Frontal cortex (tissue), 4 donors: Measurements from ENCODE around the gene ST8SIA2. TPM values are rescaled to one million over a fixed set of nuclear protein-coding genes. Genes with fewer than 3 reads are reported as not detected.
A peak's percentile ranks its signal among the peaks of the same experiment; 100 is the strongest.

Experiments
- DNase-seq, 2 donors: peaks; one replicate each; pipeline ENCODE4 v3.0.0; 2012; ENCODE audit warnings: low spot score in 2 of 2
- FAIRE-seq: peaks from 2 replicates; lab custom pipeline; 2012; peaks lifted over from hg19 to GRCh38; lab: Jason Lieb, UNC
- total RNA-seq: library from RNA; depleted of rRNA; stranded (reverse); fragments of >200 nt; gene quantifications from one replicate; pipeline ENCODE4 v1.2.3, GENCODE V29; 2014
- donor health status: control.
- donor health status: control.
- donor health status: control.

Gene ST8SIA2
- total RNA-seq, 1 donor from 2014 or later, result 56.3 TPM

DNA sequence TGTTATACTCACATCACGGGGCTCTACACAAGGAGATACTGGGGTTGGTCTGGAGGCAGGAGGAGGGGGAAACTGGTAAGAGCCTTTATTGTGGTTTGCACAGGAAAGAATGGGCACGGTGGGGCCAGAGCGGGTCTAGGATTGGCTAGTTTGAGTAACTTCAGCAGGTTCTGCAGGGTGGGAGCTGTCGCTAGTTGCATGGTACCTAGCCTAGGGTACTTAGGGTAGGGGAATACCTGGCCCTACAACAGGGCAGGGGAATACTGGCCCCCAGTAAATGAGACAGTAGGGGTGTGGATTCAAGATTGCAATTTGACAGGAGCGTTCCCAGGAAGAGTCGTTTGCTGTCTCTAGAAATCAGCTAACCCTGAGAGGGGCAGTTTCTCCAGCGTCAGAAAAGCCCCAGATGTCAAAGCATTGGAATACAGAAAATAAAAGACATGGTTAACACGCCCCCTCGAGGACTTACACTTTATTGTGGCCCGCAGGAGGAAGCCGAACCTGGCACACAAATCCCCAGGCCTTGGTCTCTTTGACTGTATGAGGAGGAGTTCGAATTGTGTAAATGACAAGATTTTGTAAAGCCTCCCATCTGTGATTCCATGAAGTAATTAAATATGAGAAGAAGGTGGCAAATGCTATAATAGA lies 32.0 kb downstream of the ST8SIA2 start:
- DNase-seq, result no peak
- FAIRE-seq, result no peak

DNA sequence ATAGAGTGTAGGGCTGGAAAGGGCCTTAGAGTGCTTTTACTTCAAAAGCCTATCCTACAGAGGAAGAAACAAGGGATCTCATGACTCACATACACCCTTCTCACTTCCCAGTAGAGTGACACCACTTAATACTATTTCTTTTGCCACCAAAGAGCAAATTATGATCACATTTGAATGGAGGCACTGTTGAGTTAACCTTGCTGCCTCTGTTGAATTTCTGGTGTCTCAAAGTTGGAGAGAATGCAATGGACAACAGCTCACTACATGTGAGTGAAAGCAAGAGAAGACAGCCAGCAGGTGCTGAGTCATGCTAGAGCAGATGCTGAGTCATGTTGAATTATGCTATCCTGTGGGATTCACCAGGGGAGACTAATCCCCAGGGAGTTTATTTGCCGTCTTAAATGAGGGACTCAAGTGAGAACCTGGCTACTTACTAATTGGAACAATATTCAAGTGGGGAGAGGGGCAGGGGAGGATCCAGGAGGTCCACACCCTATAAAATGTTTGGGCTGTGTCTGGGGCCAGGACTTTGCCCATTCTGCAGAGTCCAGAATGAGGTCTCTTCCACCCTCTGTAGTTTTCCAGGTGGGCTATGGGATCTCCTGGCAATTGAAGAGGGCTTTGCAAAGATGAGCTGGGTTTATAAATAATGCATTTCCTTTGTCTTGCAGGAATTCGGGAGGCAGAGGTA lies 35.8 kb downstream of the ST8SIA2 start:
- DNase-seq, result no peak
- FAIRE-seq, result no peak

DNA sequence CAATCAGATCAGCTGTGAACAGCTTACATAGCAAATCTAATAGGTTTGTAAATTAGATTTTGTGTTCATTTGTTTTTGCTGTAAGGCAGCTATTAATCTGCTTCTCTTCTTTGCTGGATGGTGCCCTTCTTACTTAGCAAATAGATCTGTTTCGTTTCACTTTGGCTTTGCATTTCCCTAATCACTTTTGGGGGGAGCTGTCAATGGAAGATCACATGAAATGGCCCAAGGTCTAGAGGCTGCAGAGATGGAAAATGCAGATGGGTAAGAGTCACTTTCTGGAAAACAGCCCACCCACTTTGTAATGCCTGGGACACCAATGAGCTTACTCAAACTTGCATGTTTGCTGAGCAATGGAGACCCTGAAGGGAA lies 36.4 kb downstream of the ST8SIA2 start:
- no peak for FAIRE-seq

DNA sequence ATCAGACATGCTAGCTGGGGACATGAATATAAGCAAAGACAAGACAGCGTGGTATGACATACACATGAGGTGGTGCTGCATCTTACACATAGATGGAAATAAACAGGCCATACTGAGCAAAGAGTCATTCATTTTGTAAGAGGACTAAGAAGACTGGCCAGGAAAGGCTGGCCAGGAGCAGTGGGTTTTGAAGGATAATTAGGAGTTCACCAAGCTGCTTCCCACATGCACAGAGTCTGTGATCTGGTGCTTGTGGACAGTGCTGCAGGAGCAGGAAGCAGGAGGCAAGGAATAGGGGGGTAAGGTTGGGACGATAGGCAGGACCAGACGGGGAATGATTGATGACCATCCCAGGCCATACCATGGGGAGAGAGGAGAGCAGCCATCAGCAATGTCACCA lies 41.5 kb downstream of the ST8SIA2 start:
- FAIRE-seq, result no peak
- no peak for DNase-seq

More for the DNA sequence above, 36.4 kb downstream of the ST8SIA2 start:
- no peak for DNase-seq

DNA sequence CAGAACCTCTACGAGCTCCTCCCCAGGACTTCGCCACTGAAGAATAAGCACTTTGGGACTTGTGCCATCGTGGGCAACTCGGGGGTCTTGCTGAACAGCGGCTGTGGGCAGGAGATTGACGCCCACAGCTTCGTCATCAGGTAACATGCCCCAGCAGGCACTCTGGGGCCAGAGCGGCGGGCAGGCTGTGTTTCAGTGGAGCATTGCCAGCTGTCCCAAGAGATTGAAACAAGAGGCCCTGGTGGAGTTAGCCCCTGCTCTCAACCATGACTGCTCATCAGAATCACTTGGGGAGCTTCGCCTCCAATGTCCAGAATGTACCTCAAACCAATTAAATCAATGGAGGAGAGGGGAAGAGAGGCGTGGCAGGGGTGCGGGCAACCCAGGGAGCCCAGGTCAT lies 44.8 kb downstream of the ST8SIA2 start:
- FAIRE-seq (no peak), DNase-seq (no peak)

DNA sequence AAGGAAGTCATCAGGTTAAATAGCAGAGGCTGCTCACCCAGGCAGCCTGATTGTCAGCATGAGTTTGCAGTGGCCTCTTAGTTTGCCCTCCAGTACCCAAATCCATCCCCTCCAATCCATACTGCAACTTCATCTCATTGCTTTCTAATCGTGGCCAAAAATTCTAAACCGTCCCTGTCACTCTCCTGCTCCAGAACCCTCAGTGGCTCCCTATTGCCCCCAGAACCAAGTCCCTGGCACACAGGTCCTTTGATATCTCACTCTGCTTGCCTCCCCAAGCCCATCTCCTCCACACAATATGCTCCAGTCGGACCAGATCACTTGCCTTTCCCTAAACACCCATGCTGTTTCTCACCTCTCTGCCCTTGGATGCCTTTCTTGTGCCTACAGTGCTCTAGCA lies 49.7 kb downstream of the ST8SIA2 start:
- no peak for FAIRE-seq
- DNase-seq, result no peak

DNA sequence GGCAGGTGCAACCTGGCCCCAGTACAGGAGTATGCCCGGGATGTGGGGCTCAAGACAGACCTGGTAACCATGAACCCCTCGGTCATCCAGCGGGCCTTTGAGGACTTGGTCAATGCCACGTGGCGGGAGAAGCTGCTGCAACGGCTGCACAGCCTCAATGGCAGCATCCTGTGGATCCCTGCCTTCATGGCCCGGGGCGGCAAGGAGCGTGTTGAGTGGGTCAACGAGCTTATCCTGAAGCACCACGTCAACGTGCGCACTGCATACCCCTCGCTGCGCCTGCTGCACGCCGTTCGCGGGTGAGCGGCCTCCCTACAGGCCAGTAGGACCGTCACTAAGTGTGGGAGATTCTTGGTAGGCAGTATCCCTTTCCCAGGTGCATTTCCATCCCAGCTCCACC lies 51.0 kb downstream of the ST8SIA2 start:
- no peak for FAIRE-seq

DNA sequence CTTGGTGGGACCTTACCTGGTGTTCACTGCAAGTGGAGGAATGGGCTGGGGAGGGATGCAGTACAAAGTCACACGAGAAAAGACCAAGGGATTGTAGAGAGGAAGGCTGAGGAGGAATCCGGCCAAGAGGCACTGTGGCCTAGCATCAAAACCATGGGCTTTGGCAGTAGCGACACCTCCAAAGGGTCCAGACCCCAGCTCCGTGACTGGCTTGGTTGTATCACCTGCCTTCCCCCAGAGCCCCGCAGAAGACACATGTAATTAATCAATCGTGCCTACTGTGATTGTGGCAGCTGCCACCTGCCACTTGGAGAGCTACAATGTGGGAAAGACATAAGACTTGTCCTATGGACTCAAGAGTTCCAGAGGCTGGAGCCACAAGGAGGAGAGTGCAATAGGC lies 54.7 kb downstream of the ST8SIA2 start:
- FAIRE-seq (no peak), DNase-seq (no peak)

More for the DNA sequence above, 51.0 kb downstream of the ST8SIA2 start:
- no peak for DNase-seq

DNA sequence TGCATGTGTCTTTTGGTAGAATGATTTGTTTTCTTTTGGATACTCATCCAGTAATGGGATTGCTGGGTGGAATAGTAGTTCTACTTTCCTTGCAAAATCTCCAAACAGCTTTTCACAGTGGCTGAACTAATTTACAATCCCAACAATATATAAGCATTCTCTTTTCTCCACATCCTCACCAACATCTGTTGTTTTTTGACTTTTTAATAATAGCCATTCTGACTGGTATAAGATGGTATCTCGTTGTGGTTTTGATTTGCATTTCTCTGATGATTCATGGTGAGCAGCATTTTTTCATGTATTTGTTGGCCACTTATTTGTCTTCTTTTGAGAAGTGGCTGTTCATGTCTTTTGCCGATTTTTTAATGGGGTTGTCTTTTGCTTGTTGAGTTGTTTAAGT lies 55.8 kb downstream of the ST8SIA2 start:
- DNase-seq (no peak), FAIRE-seq (no peak)

DNA sequence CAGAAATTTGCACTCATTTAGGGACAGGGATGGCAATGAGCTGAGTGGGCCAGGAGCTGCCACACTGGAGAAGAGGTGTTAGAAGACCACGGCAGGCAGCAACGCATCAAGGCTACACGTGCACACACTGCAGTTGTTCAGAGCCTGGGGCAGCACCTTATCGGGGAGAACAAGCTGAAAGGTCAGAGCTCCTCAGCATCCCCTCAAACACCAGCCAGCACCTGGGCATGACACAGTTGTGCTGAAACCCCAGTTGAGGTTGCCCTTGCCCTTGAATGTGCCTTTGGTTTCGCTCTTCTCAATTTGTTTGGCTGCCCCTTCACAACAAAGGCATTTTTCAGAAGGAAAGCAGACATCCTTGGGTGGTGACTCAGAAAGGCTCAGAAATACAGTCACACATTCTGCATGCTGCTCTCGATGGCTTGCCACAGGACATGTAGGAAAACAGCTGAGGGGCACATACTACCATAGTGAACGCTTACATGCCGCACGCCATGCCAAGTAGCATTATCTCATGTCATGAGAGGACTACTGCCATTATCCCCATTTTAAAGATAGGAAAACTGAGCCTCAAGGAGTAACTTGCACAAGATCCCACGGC lies 57.6 kb downstream of the ST8SIA2 start:
- FAIRE-seq, result no peak
- DNase-seq, result no peak

DNA sequence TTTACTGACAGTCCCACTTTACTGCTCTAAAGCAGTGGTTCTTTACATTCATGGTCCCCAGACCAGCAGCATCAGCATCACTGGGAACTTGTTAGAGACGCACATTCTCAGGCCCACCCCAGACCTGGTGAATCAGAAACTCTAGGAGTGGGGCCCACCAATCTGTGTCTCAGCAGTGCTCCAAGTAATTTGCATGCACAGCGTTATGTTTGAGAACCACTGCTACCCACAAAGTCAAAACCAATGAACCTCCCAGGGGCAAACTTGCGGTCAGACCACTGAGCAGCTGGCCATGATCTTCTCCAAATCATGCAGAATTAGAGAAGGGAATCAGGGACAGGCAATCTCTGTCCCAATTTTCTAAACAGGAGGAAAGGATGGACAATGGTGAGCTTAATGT lies 58.5 kb downstream of the ST8SIA2 start:
- FAIRE-seq (no peak), DNase-seq (no peak)

DNA sequence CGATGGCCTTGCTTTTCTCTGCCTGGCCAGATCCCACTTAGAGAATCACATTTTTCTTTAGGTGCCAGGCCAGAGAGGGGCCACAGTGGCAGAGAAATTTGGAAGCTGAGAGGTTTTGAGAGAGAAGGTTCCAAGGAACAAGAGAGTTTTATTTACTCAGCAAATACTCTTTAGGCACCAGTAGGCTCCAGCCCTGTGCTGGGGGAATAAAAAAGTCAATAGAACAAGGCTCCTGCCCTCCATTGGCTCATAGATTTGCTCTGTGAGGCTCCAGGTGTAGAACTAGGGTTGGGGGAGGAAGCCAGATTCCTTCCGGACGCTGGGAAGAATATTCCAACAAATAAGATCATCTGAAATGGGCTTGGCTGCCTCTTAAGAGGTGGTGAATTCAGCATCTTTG lies 59.9 kb downstream of the ST8SIA2 start:
- FAIRE-seq, result no peak
- no peak for DNase-seq

DNA sequence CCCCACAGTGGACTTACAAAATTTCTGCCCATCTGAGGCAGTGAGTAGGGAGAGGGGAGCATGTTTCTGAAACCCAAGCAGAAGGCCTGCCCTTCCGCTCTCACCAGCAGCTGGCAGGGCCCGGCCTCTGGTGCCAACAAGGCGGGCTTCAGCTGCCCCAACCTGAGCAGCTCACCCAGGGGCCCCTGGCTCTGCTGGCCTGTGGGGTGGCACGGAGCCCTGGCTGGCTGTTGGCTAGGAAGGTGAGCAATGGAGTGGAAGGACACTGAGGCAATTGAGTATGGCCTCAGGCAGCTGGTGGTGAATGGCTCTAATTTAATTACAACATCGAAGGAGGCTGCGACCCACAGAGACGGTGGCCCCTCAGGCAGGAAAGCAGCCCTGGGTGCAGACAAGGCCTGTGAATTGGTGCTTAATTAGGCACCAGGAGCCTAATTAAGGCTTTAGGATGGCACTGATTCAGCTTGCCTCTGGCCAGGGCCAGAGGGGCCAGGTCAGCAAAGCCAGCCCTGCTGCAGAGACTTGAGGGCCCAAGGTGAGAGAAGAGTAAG lies 60.9 kb downstream of the ST8SIA2 start:
- FAIRE-seq, result no peak
- no peak for DNase-seq

DNA sequence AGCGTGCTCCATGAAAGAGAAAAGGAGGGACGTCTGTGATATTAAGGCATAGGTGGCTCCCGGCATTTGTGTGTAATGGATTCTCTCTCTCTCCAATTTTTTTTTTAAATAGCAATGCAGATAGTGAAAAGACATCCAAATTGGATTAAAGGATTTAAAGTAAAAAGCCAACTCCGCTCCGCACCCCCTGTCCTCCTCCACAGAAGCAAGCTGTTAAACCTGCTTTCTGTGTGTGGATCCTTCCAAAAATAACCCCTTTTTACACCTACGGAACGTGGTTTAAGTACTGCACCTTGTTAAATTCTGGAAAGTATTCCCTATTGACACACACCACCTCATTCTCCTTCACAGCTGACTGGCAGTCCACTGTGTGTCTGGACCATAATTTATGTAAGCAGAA lies 61.6 kb downstream of the ST8SIA2 start:
- FAIRE-seq (no peak), DNase-seq (no peak)

DNA sequence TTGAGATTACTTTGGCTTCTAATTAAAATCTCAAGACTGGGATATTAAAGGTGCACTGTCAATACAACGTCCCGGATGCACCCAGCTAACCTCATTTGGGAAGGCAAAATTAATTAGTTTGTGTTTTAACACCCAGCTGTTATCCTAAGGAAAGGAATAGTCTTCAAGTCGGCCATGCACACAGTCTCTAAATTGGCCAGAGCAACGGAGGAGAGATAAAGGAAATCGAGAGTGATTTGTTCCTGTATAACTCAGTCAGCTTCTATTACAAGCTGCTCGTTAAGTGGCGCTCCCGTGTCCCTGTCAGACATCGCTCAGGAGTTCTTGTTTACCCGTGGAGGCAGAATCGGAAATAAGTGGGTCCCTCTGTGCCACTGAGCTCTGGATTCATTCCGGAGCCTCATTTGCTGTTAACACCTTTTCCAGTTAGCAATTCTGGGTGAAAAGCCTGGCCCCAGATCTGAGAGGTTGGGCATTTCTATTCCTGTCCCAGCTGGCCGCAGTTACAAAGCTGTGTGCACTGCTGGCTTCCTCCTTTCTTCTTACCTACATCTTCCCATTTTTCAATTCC lies 63.9 kb downstream of the ST8SIA2 start:
- no peak for DNase-seq
- no peak for FAIRE-seq

DNA sequence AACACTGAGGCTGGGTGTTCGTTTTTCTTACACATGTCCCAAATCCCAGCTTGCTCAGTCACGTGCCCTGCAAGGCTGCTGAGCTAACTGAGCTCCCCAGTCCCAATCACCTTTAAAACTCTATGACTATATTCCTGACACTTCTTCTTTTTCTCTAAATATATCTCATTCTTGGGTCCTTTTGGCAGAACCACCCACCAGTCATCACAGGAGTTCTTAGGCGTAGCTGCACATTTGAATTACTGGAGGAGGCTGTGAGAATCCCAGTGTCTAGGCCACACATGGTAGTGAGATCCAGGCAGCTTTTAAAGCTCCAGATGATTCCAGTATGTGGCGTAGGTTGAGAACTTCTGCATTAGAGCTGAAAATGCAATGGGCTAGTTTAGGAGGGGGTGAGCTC lies 66.3 kb downstream of the ST8SIA2 start:
- FAIRE-seq (no peak), DNase-seq (peak in 1 of 2 donors; percentile 30)

DNA sequence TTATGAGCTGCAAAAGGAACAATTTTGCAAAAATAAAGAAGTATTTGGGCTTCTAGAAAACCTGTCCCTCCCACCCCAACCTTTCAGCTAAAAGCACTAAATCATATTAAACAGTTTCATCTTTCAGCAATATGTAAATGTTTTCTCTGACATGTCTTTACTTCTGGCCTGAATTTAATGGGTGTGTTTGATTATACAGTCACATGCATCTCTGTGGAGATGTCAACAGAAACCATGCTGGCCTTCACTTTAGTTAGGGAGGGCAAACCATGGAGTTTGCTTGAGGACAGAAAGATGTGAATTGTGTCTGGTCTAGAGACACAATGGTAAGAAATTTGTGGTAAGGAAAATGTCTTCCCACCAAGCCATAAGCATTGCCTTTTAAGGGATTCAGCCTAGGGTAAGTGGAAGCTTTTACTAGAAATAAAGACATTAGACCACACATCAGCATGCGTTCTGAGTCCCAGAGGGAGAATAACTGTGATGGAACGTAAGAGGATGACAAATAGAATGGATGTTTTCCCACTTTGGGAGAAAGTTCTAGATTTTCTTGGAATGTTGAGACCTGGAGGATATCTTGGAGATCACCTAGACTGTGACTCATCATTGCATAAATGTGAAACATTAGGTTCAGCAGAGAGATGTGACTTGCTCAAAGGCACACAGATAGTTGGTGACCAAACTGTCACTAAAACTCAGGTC lies 68.9 kb downstream of the ST8SIA2 start:
- no peak for DNase-seq
- no peak for FAIRE-seq

DNA sequence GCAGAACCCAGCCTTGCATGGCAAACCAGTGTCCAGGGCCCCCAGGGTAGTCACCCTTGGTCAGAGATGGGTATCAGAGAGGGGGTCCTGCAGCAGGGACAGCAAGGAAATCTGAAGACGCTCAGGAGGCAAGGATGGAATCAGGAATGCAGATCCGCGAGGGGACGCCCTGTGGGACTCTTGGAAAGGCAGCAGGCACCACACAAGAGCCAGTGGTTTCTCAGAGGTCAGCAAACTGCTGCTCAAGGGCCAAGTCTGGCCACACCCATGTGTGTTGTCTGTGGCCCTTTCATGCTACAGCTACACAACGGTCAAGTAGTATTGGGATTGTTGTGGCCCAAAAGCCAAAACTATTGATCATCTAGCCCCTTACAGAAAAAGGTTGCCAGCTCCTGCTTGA lies 69.7 kb downstream of the ST8SIA2 start:
- FAIRE-seq, result no peak
- DNase-seq, result no peak

DNA sequence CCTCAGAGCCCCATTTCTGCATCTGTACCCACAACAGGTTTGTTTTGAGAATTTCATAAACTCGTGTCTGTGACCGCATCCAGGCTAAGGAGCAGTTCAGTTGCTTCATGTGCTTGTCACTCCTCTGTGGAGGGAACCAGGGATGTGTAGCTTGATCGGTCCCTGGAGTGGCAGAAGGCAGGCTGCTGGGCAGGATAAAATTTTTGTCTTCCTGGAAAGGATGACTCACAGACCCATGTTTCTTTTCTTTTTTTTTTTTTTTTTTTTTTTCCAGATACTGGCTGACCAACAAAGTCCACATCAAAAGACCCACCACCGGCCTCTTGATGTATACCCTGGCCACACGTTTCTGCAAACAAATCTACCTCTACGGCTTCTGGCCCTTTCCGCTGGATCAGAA lies 70.1 kb downstream of the ST8SIA2 start:
- FAIRE-seq (no peak), DNase-seq (no peak)

DNA sequence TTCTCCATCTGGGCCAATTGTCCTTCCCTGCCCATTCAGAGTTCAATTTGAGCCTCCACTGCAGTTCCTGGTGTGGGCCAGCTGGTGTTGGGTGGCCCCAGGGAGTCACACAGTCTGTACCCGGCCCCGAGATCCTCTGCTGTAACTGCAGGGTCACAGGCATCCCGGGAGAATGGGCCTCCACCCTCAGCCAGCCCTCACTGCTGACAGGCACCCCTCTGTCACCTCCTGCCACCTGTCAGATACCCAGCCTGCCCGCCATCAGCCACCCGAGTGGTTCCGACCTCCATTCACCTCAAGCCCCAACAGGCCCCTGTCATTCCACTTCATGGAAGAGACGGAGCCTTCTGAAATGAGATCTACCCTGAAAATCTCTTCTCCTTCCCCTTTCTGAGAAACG lies 73.2 kb downstream of the ST8SIA2 start:
- no peak for FAIRE-seq
- no peak for DNase-seq
